Measurements from ENCODE around the gene NR2E1.

Gene NR2E1

GRCh38 chr6:108156180-108156937 lies 9.5 kb upstream of the NR2E1 start:
- no peak for DNase-seq (ENCODE audit: low read depth)

GRCh38 chr6:108156938-108157233 lies 8.9 kb upstream of the NR2E1 start:
- DNase-seq (ENCODE audit: low read depth) = no peak

GRCh38 chr6:108157234-108157980 lies 8.4 kb upstream of the NR2E1 start:
- no peak for DNase-seq (ENCODE audit: low read depth)

GRCh38 chr6:108157981-108158525 lies 7.8 kb upstream of the NR2E1 start:
- DNase-seq (ENCODE audit: low read depth) = no peak

- DNase-seq (ENCODE audit: low read depth) = no peak
These were observed 5.8 kb upstream of the NR2E1 start for GRCh38 chr6:108159981-108160380.

GRCh38 chr6:108161724-108162282 lies 4.0 kb upstream of the NR2E1 start:
- no peak for DNase-seq (ENCODE audit: low read depth)

- no peak for DNase-seq (ENCODE audit: low read depth)
These were observed 2.6 kb upstream of the NR2E1 start for GRCh38 chr6:108163267-108163643.

- no peak for DNase-seq (ENCODE audit: low read depth)
These were observed 1.9 kb upstream of the NR2E1 start for GRCh38 chr6:108163644-108164542.

GRCh38 chr6:108164543-108164814 lies 1.3 kb upstream of the NR2E1 start:
- DNase-seq (ENCODE audit: low read depth) = no peak

- DNase-seq (ENCODE audit: low read depth) = no peak
These were observed 761 bp upstream of the NR2E1 start for GRCh38 chr6:108164815-108165706.

GRCh38 chr6:108166664-108167448 lies 1.0 kb downstream of the NR2E1 start:
- no peak for DNase-seq (ENCODE audit: low read depth)

GRCh38 chr6:108167449-108168089 lies 1.7 kb downstream of the NR2E1 start:
- no peak for DNase-seq (ENCODE audit: low read depth)

GRCh38 chr6:108168090-108168463 lies 2.3 kb downstream of the NR2E1 start:
- no peak for DNase-seq (ENCODE audit: low read depth)

- DNase-seq (ENCODE audit: low read depth) = no peak
These were observed 3.0 kb downstream of the NR2E1 start for GRCh38 chr6:108168501-108169463.

- no peak for DNase-seq (ENCODE audit: low read depth)
These were observed 3.9 kb downstream of the NR2E1 start for GRCh38 chr6:108169464-108170331.

- no peak for DNase-seq (ENCODE audit: low read depth)
These were observed 4.8 kb downstream of the NR2E1 start for GRCh38 chr6:108170332-108171290.

All from iris pigment epithelial cell (primary cell).